Activated effector memory CD4-positive, alpha-beta T cell treated with Interleukin-2 at 50 U/mL for 16 hours (primary cell): ENCODE data around the gene CACNA2D3.
"Not testable (repeated sequence)": the region's sequence is repeated elsewhere in the genome, so short reads cannot be mapped to it uniquely, and the experiment has no call there.

Source experiments
- DNase-seq: peaks from one replicate; pipeline ENCODE4 v3.0.0-alpha.2; 2020

The CACNA2D3 gene

GRCh38 chr3:54122324-54123002 lies at the start of gene CACNA2D3:
Gene CACNA2D3 (plus strand): TSS chr3:54122552.
- DNase-seq, result no peak

- no peak for DNase-seq
Measured at GRCh38 chr3:54073386-54073785, 49.0 kb upstream of the CACNA2D3 start.

- DNase-seq, result no peak
Measured at GRCh38 chr3:54079314-54079713, 43.0 kb upstream of the CACNA2D3 start.

- DNase-seq, result no peak
Measured at GRCh38 chr3:54079730-54080325, 42.5 kb upstream of the CACNA2D3 start.

GRCh38 chr3:54083921-54084320 lies 38.4 kb upstream of the CACNA2D3 start:
- no peak for DNase-seq

GRCh38 chr3:54085936-54086335 lies 36.4 kb upstream of the CACNA2D3 start:
- no peak for DNase-seq

- DNase-seq, result no peak
Measured at GRCh38 chr3:54086652-54087405, 35.5 kb upstream of the CACNA2D3 start.

GRCh38 chr3:54087581-54088410 lies 34.6 kb upstream of the CACNA2D3 start:
- no peak for DNase-seq

- DNase-seq, result no peak
Measured at GRCh38 chr3:54093491-54094248, 28.7 kb upstream of the CACNA2D3 start.

GRCh38 chr3:54094926-54095325 lies 27.4 kb upstream of the CACNA2D3 start:
- DNase-seq, result no peak

- DNase-seq, result no peak
Measured at GRCh38 chr3:54099381-54099780, 23.0 kb upstream of the CACNA2D3 start.

GRCh38 chr3:54104084-54104483 lies 18.3 kb upstream of the CACNA2D3 start:
- no peak for DNase-seq

GRCh38 chr3:54116129-54116528 lies 6.2 kb upstream of the CACNA2D3 start:
- DNase-seq, result not testable (repeated sequence)

- DNase-seq, result no peak
Measured at GRCh38 chr3:54120657-54121413, 1.5 kb upstream of the CACNA2D3 start.

- no peak for DNase-seq
Measured at GRCh38 chr3:54121414-54122323, 683 bp upstream of the CACNA2D3 start.

GRCh38 chr3:54123003-54123775 lies 837 bp downstream of the CACNA2D3 start:
- no peak for DNase-seq

- no peak for DNase-seq
Measured at GRCh38 chr3:54123776-54124196, 1.4 kb downstream of the CACNA2D3 start.

- no peak for DNase-seq
Measured at GRCh38 chr3:54125300-54125699, 2.9 kb downstream of the CACNA2D3 start.

GRCh38 chr3:54126551-54126950 lies 4.2 kb downstream of the CACNA2D3 start:
- DNase-seq, result no peak
